NCI-H1436 (cell line): ENCODE data around the gene FGF4.

Experiments used
- DNase-seq: peaks from one replicate; lab custom pipeline; 2025; lab: John Stamatoyannopoulos, UW

Gene FGF4, protein sequence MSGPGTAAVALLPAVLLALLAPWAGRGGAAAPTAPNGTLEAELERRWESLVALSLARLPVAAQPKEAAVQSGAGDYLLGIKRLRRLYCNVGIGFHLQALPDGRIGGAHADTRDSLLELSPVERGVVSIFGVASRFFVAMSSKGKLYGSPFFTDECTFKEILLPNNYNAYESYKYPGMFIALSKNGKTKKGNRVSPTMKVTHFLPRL

DNA sequence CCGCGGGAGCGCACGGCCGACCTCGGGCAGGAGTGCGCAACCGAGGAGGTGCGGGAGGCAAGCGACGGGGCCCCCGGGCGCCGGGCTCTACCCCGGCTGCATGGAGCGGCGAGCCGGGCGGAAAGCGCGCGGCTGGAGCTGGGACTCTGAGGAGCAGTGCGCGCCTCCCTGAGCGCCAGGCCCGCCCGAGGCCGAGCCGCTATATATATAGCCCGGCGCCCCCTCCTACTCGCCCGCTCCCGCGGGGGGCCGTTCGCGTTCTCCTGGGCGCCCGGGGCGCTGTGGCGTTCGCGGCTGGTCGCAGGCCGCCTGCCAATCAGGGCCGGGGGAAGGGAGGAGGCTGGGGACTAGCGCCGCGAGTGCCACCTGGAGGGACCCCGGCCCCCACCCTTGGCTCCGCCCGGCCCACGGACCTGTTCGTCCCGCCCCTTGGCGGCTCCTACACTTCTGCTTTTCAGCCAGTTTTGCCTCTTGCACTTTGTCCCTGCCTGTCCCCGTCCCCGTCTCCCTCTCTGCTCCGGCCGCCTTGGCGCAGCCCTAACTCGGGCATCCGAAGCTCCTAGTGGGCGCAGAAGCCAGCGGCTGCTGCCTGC, at the start of gene FGF4:
Gene FGF4 (minus strand): TSS at position 179 of the 593 bp plus-strand sequence. CDS start 257 bp downstream, outside the sequence.
- no peak for DNase-seq

DNA sequence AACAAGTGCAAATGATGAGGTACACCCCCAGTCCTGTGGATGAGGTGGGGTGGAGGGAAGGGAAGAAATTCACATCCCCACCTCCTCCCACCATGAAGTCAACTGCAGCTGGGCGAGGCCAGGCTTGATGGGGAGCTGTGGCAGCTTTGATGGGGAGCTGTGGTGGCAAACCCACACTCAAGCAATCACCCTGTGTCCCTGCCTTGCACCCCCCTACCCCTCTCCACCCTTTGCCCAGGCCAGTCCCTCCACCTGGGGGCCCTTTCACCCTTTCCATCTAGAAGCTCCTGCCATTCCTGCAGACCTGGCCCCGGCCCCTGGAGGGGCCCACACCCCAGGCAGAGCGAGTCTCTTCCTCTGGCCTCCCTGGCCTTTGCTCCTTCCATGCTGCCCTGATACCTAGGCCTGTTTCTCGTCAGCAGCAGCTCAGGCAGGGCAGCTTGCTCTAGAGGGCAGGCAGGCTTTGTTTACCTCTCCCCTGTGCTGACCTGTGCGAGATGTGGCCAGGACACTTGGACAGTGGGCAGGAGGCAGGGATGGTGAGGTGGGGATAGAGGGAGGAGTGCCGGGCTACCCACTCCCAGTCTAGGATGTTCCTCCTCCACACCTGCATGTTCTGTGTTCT, 48.6 kb upstream of the FGF4 start:
- DNase-seq = no peak

DNA sequence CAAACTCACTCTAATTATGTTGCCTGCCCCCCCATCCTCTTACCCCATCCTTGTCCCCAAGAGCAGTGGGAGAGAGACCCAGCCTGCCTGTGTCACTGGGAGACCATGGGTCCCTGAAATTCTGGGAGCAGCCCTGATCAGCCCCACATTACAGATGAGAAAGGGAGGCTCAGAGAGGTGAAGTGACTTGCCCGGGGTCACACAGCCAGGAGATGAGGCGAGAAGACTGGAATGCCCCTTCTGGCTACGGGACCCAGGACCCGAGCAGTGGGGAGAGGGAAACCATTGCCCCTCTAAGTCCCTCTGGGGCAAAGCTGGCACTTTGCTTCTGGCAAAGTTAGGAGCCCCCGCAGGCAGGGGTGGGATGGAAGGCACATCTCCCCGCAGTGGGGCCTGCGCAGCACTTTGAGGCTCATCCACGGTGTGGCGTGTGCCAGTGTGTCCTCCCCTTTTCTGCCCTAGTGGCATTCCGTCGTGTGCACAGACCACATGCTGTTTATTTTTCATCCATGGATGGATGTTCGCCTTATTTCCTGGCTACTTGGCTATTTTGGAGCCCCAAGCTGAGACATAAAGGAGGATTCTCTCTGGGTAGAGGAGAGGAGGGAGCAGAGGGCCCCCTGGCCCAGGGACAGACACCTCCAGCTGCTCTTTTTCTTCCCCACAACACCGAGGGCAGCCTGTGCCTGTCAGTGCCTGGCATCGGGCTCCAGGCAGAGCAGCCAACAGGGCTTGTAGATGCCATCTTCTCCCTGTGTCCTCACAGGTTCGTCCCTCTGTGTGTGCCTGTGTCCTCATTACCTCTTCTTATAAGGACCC, 47.7 kb upstream of the FGF4 start:
- no peak for DNase-seq

DNA sequence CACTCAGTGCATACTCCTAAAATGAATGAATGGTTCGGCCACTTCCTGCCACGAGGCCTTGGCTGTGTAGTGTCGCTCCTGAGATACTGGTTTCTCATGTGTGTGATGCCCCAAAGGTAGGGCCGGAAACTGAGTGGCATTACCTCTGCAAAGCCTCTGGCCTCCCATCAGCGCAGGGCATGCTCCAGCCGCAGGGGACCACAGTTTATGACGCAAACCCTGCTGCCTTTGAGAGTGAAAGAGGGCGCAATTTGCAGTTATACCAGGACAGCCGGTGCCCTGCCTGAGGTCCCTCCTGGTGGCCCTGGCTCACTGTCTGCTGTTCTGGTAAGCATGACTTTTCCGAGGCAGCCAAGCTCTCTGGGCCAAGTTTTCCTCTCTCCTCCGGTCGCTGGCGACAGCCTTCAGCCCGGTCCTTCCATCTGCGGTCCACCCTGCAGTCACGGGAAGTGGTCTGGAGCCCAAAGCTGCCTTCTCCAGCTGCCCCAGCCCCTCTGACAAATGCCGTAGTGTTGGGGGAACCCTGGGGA, 46.4 kb upstream of the FGF4 start:
- DNase-seq = no peak

DNA sequence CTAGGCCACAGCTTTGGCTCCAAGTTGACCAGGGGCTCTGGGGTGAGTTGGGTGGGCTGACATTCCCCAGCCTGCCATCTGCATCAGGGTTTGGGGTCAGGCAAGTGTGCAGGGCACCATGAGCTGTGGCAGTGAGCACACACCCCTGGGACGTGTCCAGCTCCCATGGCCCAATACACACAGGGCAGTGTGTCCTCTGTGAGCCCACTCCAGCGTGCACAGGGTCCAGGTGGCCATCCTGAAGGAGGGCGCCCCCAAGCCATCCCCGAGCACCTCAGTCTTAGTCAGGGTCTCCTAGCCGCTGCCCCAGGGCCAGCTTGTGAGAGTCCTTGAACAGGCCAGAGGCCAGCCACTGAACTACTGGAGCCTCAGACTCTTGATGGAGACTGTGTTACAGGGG, 45.3 kb upstream of the FGF4 start:
- no peak for DNase-seq

DNA sequence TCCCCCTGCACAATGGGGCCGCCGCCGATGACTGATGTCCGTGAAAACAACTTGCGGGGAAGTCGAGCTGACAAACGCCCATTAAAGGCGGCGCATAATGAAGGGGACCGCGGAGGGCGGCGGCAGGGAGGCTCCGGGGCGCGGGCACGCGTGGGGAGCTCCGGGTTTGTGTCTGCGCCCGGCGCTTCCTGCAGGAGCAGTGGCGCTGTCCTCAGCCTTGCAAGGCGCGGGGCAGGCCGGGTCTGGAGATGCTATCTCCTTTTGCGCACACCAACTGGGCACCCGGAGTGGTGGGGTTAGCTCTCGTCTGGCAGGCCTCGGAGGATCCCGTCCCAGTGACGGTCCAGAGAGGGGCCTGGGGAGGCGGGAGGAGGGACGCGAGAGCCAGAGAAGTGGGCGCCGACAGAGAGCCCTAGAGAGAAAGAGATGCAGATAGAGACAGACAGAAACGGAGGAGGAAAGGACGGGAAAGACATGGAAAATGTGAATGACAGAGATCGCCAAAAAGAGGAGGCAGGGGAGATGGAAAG, 44.5 kb upstream of the FGF4 start:
- no peak for DNase-seq

DNA sequence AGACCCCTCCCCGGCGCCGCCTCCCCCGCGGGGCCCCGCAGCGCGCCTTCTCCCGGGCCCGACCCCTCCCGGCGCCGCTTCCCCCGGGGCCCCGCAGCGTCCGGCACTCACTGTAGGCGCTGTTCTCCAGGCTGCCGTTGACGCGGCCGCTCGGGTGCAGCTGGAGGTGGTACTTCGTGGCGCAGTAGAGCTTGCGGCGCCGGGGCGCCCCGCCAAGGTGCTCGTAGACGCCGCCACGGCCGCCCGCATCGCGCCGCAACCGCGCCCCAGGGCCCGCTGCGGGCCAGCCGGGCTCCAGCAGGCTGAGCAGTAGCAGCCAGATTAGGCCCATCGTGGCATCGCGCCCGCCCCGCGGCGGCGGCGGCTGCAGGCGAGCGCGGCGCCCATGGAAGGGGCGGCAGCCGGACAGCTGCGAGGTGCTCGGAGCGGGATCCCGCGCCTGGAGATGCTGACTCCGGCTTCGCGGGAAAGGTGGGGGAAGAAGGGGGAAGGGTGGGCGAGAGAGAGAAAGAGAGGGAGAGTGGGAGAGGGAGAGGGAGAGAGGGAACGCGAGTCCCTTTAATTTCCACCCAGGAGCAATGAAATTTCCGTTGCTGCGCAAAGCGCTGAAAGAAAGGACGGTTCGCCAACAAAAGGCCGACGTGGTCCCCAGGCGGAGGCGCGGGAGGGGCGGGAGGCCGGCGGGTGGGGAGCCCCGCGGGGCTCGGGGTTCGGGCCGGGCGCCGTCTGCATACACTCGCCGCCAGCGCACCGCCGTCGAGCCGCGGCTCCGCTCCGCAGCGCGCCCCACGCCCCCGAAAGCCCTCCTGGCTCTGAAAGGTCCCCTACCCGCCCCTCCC, 43.7 kb upstream of the FGF4 start, which contains the start of gene FGF3:
Gene FGF3 (minus strand): TSS at position 814 of the 839 bp plus-strand sequence. CDS start 483 bp downstream, at position 331.
- DNase-seq = no peak

DNA sequence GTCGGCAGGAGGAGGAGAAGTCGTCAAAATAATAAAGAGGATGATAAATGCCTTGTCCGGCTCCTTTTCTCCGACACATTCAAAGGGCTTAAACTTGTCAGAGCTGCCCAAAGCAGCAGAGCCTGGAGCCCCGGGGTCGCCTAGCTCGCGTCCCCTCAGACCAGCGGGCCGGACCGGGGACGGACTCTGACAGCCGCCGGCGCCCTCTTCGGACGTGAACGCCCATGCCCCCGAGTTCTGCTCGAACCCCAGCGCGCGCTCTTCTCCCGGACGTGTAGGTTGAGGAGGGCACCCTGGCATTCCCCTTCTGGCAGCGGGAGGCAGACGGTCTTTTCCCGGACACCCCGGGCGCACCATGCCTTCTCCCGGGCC, 43.1 kb upstream of the FGF4 start:
- no peak for DNase-seq

DNA sequence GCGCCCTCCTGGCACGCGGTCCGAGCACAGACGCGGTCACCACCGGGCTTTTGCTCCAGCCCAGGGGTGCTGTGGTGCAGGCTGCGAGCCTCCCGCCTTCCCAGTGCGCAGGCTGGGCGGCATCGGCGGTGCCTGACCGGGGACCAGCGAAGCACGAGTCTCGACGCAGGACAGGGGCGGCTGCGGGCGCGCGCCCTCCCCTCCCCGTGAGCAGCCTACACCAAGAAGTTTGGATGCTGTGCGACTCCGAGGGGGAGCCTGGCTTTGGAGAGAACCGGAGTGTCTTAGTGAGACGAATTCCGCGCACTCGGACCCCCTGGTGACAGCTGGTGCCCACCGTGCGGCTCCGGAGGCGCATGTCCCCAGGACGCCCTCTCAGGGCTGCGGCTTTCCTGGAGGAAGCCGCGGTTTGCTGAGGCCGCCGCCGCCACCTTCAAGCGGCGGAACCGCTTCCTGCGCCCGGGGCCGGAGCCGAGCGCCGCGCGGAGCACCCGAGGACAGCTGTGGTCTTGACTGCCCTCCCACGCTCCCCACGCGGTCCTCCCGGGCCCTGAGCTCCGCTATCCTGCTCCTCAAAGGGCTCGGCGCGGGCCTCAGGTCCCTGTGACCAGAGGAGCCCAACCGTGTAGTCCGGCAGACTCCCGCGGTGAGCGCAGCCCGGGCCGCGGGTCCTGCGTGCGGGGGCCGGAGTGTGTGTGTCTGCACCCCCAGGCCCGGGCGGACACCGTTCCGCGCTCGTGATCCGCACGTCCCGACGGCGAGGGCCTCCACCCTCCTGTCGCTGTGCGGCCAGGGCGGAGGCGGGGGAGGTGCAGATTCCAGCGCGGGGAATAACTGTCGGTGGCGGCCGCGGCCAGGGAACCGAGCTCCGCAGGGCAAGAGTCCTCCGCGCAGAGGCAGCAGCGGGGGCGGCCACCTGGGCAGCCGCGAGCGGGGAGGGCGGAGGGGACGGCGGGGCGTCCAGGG, 42.4 kb upstream of the FGF4 start:
- DNase-seq = no peak

DNA sequence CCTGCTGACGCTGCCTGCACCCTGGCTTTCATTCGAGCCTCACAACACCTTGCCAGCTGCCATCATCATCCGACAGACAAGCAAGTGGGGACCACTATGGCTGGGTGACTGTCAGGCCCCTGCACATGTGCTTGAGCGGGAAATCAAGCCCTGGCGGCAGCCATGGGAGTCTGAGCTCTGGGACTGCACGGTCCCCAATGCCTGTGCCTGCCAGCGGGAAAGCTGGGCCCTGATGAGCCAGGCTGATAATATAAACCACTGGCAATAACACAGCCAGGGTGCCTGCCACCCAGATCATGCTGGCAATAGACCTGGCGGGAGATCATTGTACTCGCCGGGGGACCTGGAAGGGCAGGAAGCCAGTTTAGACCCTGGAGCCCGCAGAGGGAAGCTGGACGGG, 41.5 kb upstream of the FGF4 start:
- no peak for DNase-seq

DNA sequence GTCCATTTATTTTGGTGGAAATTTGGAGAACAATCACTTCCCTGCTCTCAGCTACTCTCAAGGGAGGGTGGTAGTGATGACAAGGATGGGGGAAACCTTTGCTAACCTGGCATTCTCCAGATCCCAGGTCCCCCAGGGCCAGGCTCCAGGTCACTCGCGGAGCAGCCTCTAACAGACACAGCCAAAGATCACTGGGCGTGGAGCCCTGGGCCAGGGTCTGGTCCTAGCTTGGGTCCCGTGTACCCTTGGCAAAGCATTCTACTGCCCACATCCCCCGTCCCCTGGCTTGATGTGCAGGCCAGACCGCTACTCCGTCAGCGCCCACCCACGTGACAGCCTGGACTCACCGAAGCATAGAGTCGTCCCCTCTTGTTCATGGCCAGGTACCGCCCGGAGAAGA, 40.8 kb upstream of the FGF4 start:
- DNase-seq = no peak

DNA sequence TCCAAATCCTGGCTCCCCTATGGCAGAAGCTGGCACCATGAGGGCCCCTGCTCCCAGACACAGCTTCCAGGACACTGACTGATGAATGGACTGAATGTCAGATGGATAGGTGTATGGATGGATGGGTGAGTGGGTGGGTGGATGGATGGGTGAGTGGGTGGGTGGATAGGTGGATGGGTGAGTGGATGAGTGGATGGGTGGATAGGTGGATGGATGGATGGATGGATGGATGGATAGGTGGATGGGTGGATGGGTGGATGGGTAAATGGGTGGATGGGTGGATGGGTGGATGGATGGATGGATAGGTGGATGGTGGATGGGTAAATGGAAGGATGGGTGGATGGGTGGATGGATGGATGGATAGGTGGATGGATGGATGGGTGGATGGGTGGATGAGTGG, 39.8 kb upstream of the FGF4 start:
- no peak for DNase-seq

DNA sequence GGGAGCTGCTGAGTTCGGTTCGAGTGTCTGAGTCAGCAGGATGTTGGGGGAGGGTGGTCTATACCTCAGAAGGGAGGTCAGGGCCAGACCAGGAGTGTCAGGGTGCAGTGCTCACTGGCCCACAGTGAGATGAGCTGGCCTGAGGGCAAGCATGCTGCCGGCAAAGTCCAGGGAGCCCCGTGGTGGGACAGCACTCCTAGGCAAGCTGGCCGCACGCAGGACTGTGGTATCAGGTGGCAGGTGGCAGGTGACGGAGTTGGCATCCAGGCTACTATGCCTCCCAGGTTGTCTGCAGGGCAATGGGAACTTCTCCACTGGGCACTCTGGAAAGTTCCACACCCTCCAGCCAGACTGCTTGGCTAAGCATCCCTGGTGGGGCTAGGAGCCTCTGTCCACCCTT, 39.3 kb upstream of the FGF4 start:
- DNase-seq = no peak

DNA sequence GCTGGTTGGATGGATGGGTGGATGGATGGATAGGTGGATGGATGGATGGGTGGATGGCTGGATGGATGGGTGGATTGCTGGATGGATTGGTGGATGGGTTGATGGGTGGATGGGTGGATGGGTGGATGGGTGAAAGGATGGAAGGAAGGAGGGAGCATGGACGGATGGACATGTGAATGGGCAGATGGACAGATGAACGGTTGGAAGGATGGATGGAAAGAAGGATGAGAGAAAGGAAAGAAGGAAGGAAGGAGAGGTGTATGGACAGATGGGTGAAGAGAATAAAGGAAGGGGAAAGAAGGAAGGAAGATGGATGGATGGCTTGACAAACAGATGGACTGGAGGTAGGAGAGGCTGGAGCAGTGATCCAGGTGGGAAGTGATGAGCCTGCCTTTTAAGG, 38.7 kb upstream of the FGF4 start:
- no peak for DNase-seq

DNA sequence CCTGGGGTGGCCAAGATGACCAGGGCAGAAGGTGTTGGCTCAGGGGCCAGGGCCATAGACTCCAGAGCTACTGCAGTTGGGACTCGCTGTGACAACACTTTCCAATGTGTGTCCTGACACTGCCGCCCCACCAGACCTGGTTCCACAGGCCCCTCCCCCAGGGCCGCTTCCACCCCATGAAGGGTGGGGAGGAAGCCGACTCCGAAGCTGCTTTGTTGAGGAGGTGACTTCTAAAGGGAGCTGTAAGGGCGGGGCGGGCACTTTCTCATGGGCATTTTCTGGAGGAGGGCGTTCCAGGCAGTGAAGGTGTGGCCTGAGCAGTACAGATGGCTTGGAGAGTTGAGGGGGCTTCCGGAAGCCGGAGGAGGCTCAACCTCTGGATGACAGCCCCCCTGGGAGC, 37.8 kb upstream of the FGF4 start:
- DNase-seq = no peak

DNA sequence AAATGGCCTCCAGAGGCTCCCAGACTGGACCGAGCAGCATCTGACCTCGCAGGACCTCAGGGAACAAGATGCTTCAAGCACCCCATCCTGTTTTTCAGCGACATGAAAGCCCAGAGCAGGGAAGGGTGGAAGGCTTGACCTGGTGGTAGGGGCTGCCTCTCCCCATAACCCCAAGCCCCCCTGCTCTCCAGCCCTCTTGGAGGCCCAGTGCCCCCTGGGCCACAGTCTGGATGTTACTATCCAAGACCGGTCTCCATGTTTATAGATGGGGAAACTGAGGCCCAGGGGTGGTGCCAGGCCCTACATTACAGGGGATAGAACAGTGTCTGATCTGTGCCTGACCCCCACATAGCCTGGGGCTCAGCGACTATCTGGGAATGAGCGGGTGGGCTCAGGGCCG, 37.1 kb upstream of the FGF4 start:
- no peak for DNase-seq

DNA sequence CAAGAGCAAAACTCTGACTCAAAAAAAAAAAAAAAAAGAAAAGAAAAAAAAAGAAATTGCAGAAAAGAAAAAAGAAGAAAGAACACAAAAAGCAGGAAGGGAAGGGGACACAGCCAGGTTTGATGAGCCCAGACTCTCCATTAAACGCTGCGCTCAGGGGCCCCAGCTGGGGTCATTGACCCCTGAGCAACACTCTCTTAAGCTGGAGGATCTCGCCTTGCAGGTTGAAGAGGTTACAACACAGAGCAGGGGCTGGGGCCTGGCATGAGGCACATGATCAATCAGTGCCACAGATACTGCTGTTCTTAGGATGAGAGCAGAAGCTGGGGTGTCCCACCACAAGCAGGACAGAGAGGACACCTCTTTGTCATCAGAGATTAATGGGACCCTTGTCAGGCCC, 36.3 kb upstream of the FGF4 start:
- DNase-seq = no peak

DNA sequence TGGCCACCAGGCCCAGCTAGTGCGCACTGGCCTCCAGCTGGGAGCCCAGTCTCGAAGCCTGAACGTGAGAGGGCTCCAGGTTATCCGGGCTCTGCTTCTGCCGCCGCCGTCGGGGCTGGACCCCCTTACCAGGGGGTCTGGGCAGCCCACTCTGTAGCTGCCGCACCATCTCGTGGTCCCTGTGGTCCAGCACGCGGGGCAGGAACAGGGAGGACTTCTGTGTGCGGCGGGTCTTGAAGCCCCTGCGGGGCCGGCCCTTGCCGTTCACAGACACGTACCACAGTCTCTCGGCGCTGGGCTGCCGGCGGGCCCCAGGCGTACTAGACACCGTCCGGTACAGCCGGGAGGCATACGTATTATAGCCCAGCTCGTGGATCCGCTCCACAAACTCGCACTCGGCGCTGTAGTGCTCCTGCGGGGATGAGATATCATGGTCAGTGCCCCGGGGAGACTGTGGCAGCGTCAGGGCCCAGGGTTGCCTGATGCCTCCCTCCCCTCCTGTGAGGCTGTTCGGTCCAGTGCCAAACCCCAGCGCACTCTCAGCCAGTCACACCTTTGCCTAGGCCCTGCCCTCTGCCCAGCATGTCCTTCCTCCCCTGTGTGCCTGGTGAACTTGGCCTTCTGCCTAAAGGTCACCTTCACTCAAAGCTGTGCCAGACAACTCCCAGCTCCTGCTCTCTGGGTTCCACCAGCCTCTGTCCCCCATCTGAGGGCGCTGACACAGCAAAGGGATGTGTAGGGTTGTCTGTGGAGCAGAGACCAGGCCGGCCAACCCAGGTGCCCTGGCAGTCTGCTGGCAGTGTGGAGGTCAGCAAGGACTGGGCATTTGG, 35.4 kb upstream of the FGF4 start:
- no peak for DNase-seq

DNA sequence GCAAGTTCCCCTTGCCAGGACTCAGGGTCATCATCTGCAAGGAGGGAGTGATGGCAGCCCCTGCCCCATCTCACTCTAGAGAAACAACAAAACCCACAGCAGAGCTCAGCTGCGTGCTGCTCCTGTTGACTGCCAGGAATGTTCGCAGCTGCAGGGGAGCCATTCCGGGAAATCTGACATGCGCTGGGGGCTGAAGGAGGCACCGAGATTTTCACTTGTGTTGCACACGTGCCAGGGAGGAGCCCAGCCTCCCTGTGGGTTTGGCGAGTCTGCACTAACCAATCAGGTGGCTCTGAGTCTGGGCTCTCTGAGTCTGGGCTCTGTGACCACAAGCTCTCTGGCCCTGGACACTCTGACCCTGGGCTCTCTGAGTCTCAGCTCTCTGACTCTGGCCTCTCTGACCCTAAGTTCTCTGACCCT, 33.5 kb upstream of the FGF4 start:
- no peak for DNase-seq
